ENCODE data around the gene POU2AF2. TPM values are rescaled to one million over a fixed set of nuclear protein-coding genes. Genes with fewer than 3 reads are reported as not detected.
"Not testable (repeated sequence)": the region's sequence is repeated elsewhere in the genome, so short reads cannot be mapped to it uniquely, and the experiment has no call there.

The POU2AF2 gene
- total RNA-seq, 1 experiment from 2014 or later = 0.35 TPM

DNA sequence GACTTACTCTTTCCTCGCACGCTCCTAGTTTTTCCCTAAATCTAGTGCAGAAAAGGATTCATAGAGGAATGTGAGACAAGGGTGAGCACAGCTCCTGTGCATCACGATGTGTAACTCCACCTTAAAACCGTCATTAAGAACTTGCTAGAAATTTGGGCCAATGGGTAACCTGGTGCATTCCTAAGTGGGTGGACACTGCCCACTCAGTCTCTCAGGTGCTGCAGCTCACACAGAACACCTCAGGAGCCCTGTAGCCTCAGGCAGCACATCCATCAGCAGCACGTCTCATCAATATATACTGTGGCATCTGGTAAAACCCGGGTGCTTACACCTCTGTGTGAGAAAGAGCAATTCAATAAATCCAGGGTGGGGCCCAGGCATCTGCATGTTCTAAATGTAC, 65.2 kb downstream of the POU2AF2 start:
- CTCF ChIA-PET = no interaction called here
- Mint-ChIP-seq H3K4me1 (ENCODE audit: low read depth, unreplicated experiment) (peaks cover 28% of the 10 kb centered on the region), H3K4me3 (ENCODE audit: low read depth, unreplicated experiment) (no peak overlapping the region), H3K9me3 (ENCODE audit: low read depth, unreplicated experiment) (no peaks in the 10 kb centered on the region), H3K27me3 (ENCODE audit: unreplicated experiment) (no peaks in the 10 kb centered on the region), H3K27ac (ENCODE audit: unreplicated experiment) (no peak overlapping the region), H3K36me3 (ENCODE audit: insufficient read depth, unreplicated experiment) (peaks cover 5% of the 10 kb centered on the region)
- BruUV-seq (replicated peaks) = no TSS peak
- DNase-seq = no peak
- intact Hi-C loops (cut with micrococcal nuclease; ENCODE audit: unreplicated experiment) = no loop called here
- TF ChIP-seq, protein P1, sequence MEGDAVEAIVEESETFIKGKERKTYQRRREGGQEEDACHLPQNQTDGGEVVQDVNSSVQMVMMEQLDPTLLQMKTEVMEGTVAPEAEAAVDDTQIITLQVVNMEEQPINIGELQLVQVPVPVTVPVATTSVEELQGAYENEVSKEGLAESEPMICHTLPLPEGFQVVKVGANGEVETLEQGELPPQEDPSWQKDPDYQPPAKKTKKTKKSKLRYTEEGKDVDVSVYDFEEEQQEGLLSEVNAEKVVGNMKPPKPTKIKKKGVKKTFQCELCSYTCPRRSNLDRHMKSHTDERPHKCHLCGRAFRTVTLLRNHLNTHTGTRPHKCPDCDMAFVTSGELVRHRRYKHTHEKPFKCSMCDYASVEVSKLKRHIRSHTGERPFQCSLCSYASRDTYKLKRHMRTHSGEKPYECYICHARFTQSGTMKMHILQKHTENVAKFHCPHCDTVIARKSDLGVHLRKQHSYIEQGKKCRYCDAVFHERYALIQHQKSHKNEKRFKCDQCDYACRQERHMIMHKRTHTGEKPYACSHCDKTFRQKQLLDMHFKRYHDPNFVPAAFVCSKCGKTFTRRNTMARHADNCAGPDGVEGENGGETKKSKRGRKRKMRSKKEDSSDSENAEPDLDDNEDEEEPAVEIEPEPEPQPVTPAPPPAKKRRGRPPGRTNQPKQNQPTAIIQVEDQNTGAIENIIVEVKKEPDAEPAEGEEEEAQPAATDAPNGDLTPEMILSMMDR (IDR thresholded peaks at IDR 0.05; ENCODE audit: unreplicated experiment) = no peak

- no peak overlapping the region for H3K27ac Mint-ChIP-seq (ENCODE audit: unreplicated experiment)
- no peaks in the 10 kb centered on the region for H3K27me3 Mint-ChIP-seq (ENCODE audit: unreplicated experiment)
- H3K36me3 Mint-ChIP-seq (ENCODE audit: insufficient read depth, unreplicated experiment) = peaks cover 5% of the 10 kb centered on the region
- intact Hi-C loops (cut with micrococcal nuclease; ENCODE audit: unreplicated experiment) = no loop called here
- H3K9me3 Mint-ChIP-seq (ENCODE audit: low read depth, unreplicated experiment) = no peaks in the 10 kb centered on the region
- no peak overlapping the region for H3K4me3 Mint-ChIP-seq (ENCODE audit: low read depth, unreplicated experiment)
- DNase-seq = no peak
- CTCF ChIA-PET = no interaction called here
- TF ChIP-seq, protein P1 (IDR thresholded peaks at IDR 0.05; ENCODE audit: unreplicated experiment) = no peak
- BruUV-seq (replicated peaks) = no TSS peak
- H3K4me1 Mint-ChIP-seq (ENCODE audit: low read depth, unreplicated experiment) = peaks cover 28% of the 10 kb centered on the region
Observed at GRCh38 chr11:111312076-111312475, 66.6 kb downstream of the POU2AF2 start.

GRCh38 chr11:111319296-111319695, 73.8 kb downstream of the POU2AF2 start:
- BruUV-seq (replicated peaks) = no TSS peak
- CTCF ChIA-PET = no interaction called here

GRCh38 chr11:111320199-111320598, 74.7 kb downstream of the POU2AF2 start:
- H3K27ac Mint-ChIP-seq (ENCODE audit: unreplicated experiment); BruUV-seq (replicated peaks); CTCF ChIA-PET; H3K27me3 Mint-ChIP-seq (ENCODE audit: unreplicated experiment); H3K36me3 Mint-ChIP-seq (ENCODE audit: insufficient read depth, unreplicated experiment); DNase-seq; H3K4me3 Mint-ChIP-seq (ENCODE audit: low read depth, unreplicated experiment); H3K9me3 Mint-ChIP-seq (ENCODE audit: low read depth, unreplicated experiment); H3K4me1 Mint-ChIP-seq (ENCODE audit: low read depth, unreplicated experiment); intact Hi-C loops (cut with micrococcal nuclease; ENCODE audit: unreplicated experiment): not testable (repeated sequence)

More at GRCh38 chr11:111319296-111319695, 73.8 kb downstream of the POU2AF2 start:
- no peak overlapping the region for H3K4me3 Mint-ChIP-seq (ENCODE audit: low read depth, unreplicated experiment)
- H3K36me3 Mint-ChIP-seq (ENCODE audit: insufficient read depth, unreplicated experiment) = no peaks in the 10 kb centered on the region
- intact Hi-C loops (cut with micrococcal nuclease; ENCODE audit: unreplicated experiment) = no loop called here
- no peaks in the 10 kb centered on the region for H3K27me3 Mint-ChIP-seq (ENCODE audit: unreplicated experiment)
- no peak for DNase-seq
- TF ChIP-seq, protein P1 (IDR thresholded peaks at IDR 0.05; ENCODE audit: unreplicated experiment) = no peak
- no peaks in the 10 kb centered on the region for H3K9me3 Mint-ChIP-seq (ENCODE audit: low read depth, unreplicated experiment)
- H3K4me1 Mint-ChIP-seq (ENCODE audit: low read depth, unreplicated experiment) = no peaks in the 10 kb centered on the region
- H3K27ac Mint-ChIP-seq (ENCODE audit: unreplicated experiment) = no peak overlapping the region

DNA sequence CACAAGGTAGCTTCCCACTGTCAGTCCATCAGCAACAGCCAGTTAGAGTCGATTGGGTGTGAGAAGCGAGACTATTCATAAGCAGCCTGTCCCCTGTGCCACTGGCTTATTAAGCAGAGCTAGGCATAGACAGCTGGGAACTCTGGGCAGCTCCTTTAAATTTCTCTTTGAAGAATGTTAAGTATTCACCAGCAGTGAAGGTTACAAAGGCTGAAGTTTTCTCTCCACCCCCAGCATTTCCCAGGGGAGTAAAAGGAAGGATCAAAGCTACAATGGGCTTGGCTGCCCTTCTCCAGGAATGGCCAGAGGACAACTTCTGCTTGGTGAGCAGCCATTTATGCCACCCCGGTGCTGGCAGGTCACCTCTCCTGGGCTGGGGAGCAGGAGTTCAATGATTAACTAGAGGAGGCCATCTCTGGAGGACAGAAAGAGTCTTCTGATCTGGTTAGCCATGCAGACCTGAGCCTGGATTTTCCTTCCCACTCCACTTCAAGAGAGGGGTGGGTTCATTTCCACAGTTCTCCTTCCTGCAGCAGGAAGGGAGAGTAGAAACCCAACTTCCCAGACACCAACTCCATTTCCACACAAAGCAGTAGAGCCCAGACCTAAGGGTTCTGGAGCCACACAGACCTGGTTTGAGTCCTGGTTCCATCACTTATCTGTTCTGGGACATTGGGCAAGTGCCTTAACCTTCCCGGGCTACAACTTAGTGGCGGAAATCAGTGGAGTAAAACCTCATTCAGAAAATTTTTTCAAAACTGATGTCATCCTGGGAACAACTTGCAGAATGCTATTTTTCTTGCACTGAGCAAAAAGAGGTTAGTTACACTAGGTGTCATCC, 75.4 kb downstream of the POU2AF2 start:
- Mint-ChIP-seq H3K36me3 (ENCODE audit: insufficient read depth, unreplicated experiment) (no peaks in the 10 kb centered on the region), H3K4me3 (ENCODE audit: low read depth, unreplicated experiment) (no peak overlapping the region), H3K4me1 (ENCODE audit: low read depth, unreplicated experiment) (no peaks in the 10 kb centered on the region), H3K9me3 (ENCODE audit: low read depth, unreplicated experiment) (no peaks in the 10 kb centered on the region), H3K27ac (ENCODE audit: unreplicated experiment) (no peak overlapping the region), H3K27me3 (ENCODE audit: unreplicated experiment) (no peaks in the 10 kb centered on the region)
- BruUV-seq (replicated peaks) = no TSS peak
- CTCF ChIA-PET = no interaction called here
- intact Hi-C loops (cut with micrococcal nuclease; ENCODE audit: unreplicated experiment) = no loop called here
- no peak for DNase-seq
- TF ChIP-seq, protein P1 (IDR thresholded peaks at IDR 0.05; ENCODE audit: unreplicated experiment) = no peak

Measured in Calu3 (cell line).